Endothelial cell of umbilical vein (primary cell): ENCODE results near the gene TIFAB.

Experiments
- CTCF ChIP-seq, 2 donors: IDR thresholded peaks; 1 replicate in 1 of 2; 2 replicates in 1 of 2; pipeline ENCODE4 v1.5.1; 2011; ENCODE audit warnings: low read length in 2 of 2, mild to moderate bottlenecking in 2 of 2, moderate library complexity in 2 of 2, control low read depth in 1 of 2, inconsistent platforms in 1 of 2, low read depth in 1 of 2; ENCODE audit not compliant: insufficient read depth in 1 of 2; ENCODE audit errors: extremely low read depth in 1 of 2
- EZH2 ChIP-seq: IDR thresholded peaks from 2 replicates; pipeline ENCODE4 v1.6.1; 2012; ENCODE audit warnings: borderline replicate concordance, low read depth, mild to moderate bottlenecking, moderate library complexity, low read length, inconsistent platforms; ENCODE audit not compliant: severe bottlenecking
- GATA2 ChIP-seq: IDR thresholded peaks from 2 replicates; pipeline ENCODE4 v1.7.0; 2011; ENCODE audit warnings: low read depth, mild to moderate bottlenecking, moderate library complexity, mixed read lengths, low read length; ENCODE audit not compliant: insufficient read length, insufficient read depth
- JUN ChIP-seq: IDR thresholded peaks from 2 replicates; pipeline ENCODE4 v1.6.1; 2011; ENCODE audit warnings: borderline replicate concordance, low read depth; ENCODE audit not compliant: insufficient read length, insufficient read depth
- MYC ChIP-seq: IDR thresholded peaks from one replicate; pipeline ENCODE4 v1.6.1; 2011; ENCODE audit warnings: mild to moderate bottlenecking, low read depth, low read length
- POLR2A ChIP-seq: IDR thresholded peaks from 2 replicates; pipeline ENCODE4 v1.6.1; 2012; ENCODE audit warnings: low read depth, mild to moderate bottlenecking, control low read depth, low read length
- POLR2AphosphoS5 ChIP-seq: IDR thresholded peaks from 2 replicates; pipeline ENCODE4 v1.6.1; 2012; ENCODE audit warnings: low read depth, mild to moderate bottlenecking, control low read depth, low read length, moderate library complexity; ENCODE audit not compliant: insufficient read depth
- TF ChIP-seq, protein P1 (sequence below): IDR thresholded peaks from 2 replicates; pipeline ENCODE4 v1.6.1; 2011; ENCODE audit not compliant: insufficient read depth, insufficient read length

GRCh38 chr5:135481909-135482311, 29.8 kb upstream of the TIFAB start:
- TF ChIP-seq CTCF (IDR thresholded peaks at IDR 0.05; ENCODE audit: extremely low read depth in 1 of 2, insufficient read depth in 1 of 2, low read depth in 1 of 2, low read length in 2 of 2) (no peak), GATA2 (no peak), POLR2A (no peak), EZH2 (no peak), POLR2AphosphoS5 (no peak), MYC (no peak), JUN (no peak)
- TF ChIP-seq, protein P1, sequence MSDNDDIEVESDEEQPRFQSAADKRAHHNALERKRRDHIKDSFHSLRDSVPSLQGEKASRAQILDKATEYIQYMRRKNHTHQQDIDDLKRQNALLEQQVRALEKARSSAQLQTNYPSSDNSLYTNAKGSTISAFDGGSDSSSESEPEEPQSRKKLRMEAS, result no peak
